IMR-90 (cell line): ENCODE measurements around the gene SLC25A15. TPM values are rescaled to one million over a fixed set of nuclear protein-coding genes. Genes with fewer than 3 reads are reported as not detected.

Source experiments
- ATAC-seq: fragments of 200-7000 bp; cut with Tn5 transposase; 2 replicates; pipeline ENCODE4 v1.9.1; 2020; ENCODE audit warnings: low read depth, mild to moderate bottlenecking, moderate library complexity
- BruUV-seq: library from RNA; stranded (reverse); fragments of 400-500 nt; replicated peaks from 2 replicates; lab custom pipeline; 2021; lab: Mats Ljungman, UMichigan
- CTCF ChIA-PET: fragments of 300-600 bp; formaldehyde crosslinking; extraction: SDS; loops from one replicate; lab custom pipeline; 2021; ENCODE audit warnings: antibody characterized with exemption; lab: Yijun Ruan, JAX
- POLR2A ChIA-PET: fragments of 300-600 bp; sonication (Branson Sonifier 250); formaldehyde crosslinking; loops from one replicate; lab custom pipeline; 2022; ENCODE audit warnings: antibody characterized with exemption; ENCODE audit not compliant: unreplicated experiment; lab: Charles Lee
- DNase-seq: peaks from one replicate; pipeline ENCODE4 v3.0.0; 2013
- H2AFZ ChIP-seq: replicated peaks from 2 replicates; pipeline ENCODE3; 2013; ENCODE audit warnings: low read length, mild to moderate bottlenecking; ENCODE audit not compliant: poor library complexity
- H2AK5ac ChIP-seq: 2 replicates; pipeline ENCODE4 v1.6.1; 2013; ENCODE audit warnings: low read depth, low read length, inconsistent platforms
- H2AK9ac ChIP-seq: replicated peaks from 2 replicates; pipeline ENCODE3; 2013; ENCODE audit warnings: mild to moderate bottlenecking, low read depth, low read length, moderate library complexity; ENCODE audit not compliant: poor library complexity
- H2BK120ac ChIP-seq: 2 replicates; pipeline ENCODE4 v1.6.1; 2013; ENCODE audit warnings: low read depth, low read length, inconsistent platforms
- H2BK15ac ChIP-seq: 3 replicates; pipeline ENCODE4 v1.6.1; 2013; ENCODE audit warnings: low read depth, low read length, inconsistent platforms
- H2BK20ac ChIP-seq: 2 replicates; pipeline ENCODE4 v1.6.1; 2013; ENCODE audit warnings: low read depth, mild to moderate bottlenecking, inconsistent platforms, low read length, moderate library complexity
- H2BK5ac ChIP-seq: 2 replicates; pipeline ENCODE4 v1.6.1; 2013; ENCODE audit warnings: mild to moderate bottlenecking, low read depth, low read length, inconsistent platforms; ENCODE audit not compliant: poor library complexity, severe bottlenecking
- H3K14ac ChIP-seq: replicated peaks from 2 replicates; pipeline ENCODE4 v1.6.1; 2013; ENCODE audit warnings: low read depth, low read length, inconsistent platforms
- H3K18ac ChIP-seq: 2 replicates; pipeline ENCODE4 v1.6.1; 2013; ENCODE audit warnings: low read depth, low read length, control low read depth
- H3K23ac ChIP-seq: 2 replicates; pipeline ENCODE4 v1.6.1; 2013; ENCODE audit warnings: low read depth, low read length, inconsistent platforms
- H3K27ac ChIP-seq: 2 replicates; pipeline ENCODE4 v1.5.1; 2013; ENCODE audit warnings: mild to moderate bottlenecking, control low read depth, low read length; ENCODE audit not compliant: insufficient read depth
- H3K27me3 ChIP-seq: 2 replicates; pipeline ENCODE4 v1.6.1; 2013; ENCODE audit warnings: low read length; ENCODE audit not compliant: control insufficient read depth, insufficient read depth
- H3K36me3 ChIP-seq: 2 replicates; pipeline ENCODE4 v1.6.1; 2013; ENCODE audit warnings: low read length, mixed read lengths; ENCODE audit not compliant: control insufficient read depth, insufficient read depth
- H3K4ac ChIP-seq: 2 replicates; pipeline ENCODE4 v1.6.1; 2013; ENCODE audit warnings: low read depth, low read length, inconsistent platforms
- H3K4me1 ChIP-seq: 2 replicates; pipeline ENCODE4 v1.6.1; 2013; ENCODE audit warnings: low read length, mixed read lengths; ENCODE audit not compliant: control insufficient read depth, insufficient read depth
- H3K4me2 ChIP-seq: 2 replicates; pipeline ENCODE4 v1.6.1; 2013; ENCODE audit warnings: low read depth, mild to moderate bottlenecking, control low read depth, low read length, moderate library complexity
- H3K4me3 ChIP-seq: 2 replicates; pipeline ENCODE4 v1.5.1; 2013; ENCODE audit warnings: low read depth, mild to moderate bottlenecking, control low read depth, low read length, moderate library complexity; ENCODE audit not compliant: insufficient read depth
- H3K56ac ChIP-seq: 2 replicates; pipeline ENCODE4 v1.6.1; 2013; ENCODE audit warnings: low read length, inconsistent platforms; ENCODE audit not compliant: insufficient read depth; ENCODE audit errors: extremely low read depth
- H3K79me1 ChIP-seq, 2 experiments: 2 replicates each; pipeline ENCODE4 v1.6.1; 2013; ENCODE audit warnings: low read length in 2 of 2, inconsistent platforms in 1 of 2, low read depth in 1 of 2
- H3K9ac ChIP-seq: 2 replicates; pipeline ENCODE4 v1.6.1; 2013; ENCODE audit warnings: low read depth, low read length, control low read depth
- H3K9me1 ChIP-seq: 2 replicates; pipeline ENCODE4 v1.6.1; 2013; ENCODE audit warnings: low read length, inconsistent platforms; ENCODE audit not compliant: insufficient read depth
- H3K9me3 ChIP-seq: 2 replicates; pipeline ENCODE4 v1.6.1; 2013; ENCODE audit warnings: low read length; ENCODE audit not compliant: control insufficient read depth, insufficient read depth
- H4K20me1 ChIP-seq: 2 replicates; pipeline ENCODE4 v1.6.1; 2013; ENCODE audit warnings: low read length, inconsistent platforms; ENCODE audit not compliant: insufficient read depth
- H4K5ac ChIP-seq: 2 replicates; pipeline ENCODE4 v1.6.1; 2013; ENCODE audit warnings: mild to moderate bottlenecking, low read depth, low read length, control low read depth
- H4K8ac ChIP-seq, 2 experiments: 2 replicates each; pipeline ENCODE4 v1.6.1; 2013; ENCODE audit warnings: low read depth in 2 of 2, low read length in 2 of 2, control low read depth in 1 of 2, inconsistent platforms in 1 of 2
- H4K91ac ChIP-seq: 2 replicates; pipeline ENCODE4 v1.6.1; 2013; ENCODE audit warnings: low read depth, low read length, inconsistent platforms; ENCODE audit not compliant: insufficient read depth
- CHD1 ChIP-seq: IDR thresholded peaks from 2 replicates; pipeline ENCODE4 v1.6.1; 2012; ENCODE audit warnings: low read depth, low read length, improper control_type of control experiment
- FOS ChIP-seq: fragments of 150-350 bp; IDR thresholded peaks from 2 replicates; pipeline ENCODE4 v1.6.1; 2016; ENCODE audit warnings: low read depth, low read length
- MAZ ChIP-seq: IDR thresholded peaks from 2 replicates; pipeline ENCODE4 v1.6.1; 2012; ENCODE audit warnings: low read depth, mild to moderate bottlenecking, low read length, improper control_type of control experiment, moderate library complexity, borderline replicate concordance
- NFE2L2 ChIP-seq: fragments of 150-350 bp; IDR thresholded peaks from 2 replicates; pipeline ENCODE4 v1.6.1; 2016; ENCODE audit warnings: low read depth, mild to moderate bottlenecking, low read length
- SMC3 ChIP-seq: fragments of 150-350 bp; IDR thresholded peaks from 2 replicates; pipeline ENCODE4 v1.6.1; 2016; ENCODE audit warnings: low read depth, mild to moderate bottlenecking, antibody characterized with exemption, low read length, moderate library complexity
- USF2 ChIP-seq: fragments of 150-350 bp; IDR thresholded peaks from 2 replicates; pipeline ENCODE4 v1.6.1; 2017; ENCODE audit warnings: mild to moderate bottlenecking, antibody characterized with exemption, low read length, low read depth
- WGBS, 2 experiments: methylation state at CpG; one replicate each; pipeline versions ENCODE4 v1.1.5 to v1.1.7; 2013; ENCODE audit warnings: missing lambda C conversion rate in 2 of 2; ENCODE audit not compliant: insufficient read length in 1 of 2; ENCODE audit errors: extremely low coverage in 2 of 2; 5-methylcytosine and 5-hydroxymethylcytosine counted together
- dilution Hi-C: fragments of 300-500 bp; cut with HindIII; formaldehyde crosslinking; loops from one replicate; pipeline ENCODE4 v1.14.3; 2018; ENCODE audit warnings: low sequenced_read_pairs; ENCODE audit not compliant: unreplicated experiment
- in situ Hi-C: fragments of 300-500 bp; cut with MboI; formaldehyde crosslinking; loops from 3 replicates; pipeline ENCODE4 v1.14.3; 2019; ENCODE audit warnings: low sequenced_read_pairs, inconsistent platforms, mixed read lengths
- intact Hi-C: fragments of 100-400 bp; cut with micrococcal nuclease; formaldehyde crosslinking; loops from 2 replicates; pipeline ENCODE4 v1.10.0; 2022
- polyA plus RNA-seq, 3 experiments: library from polyadenylated mRNA; depleted of rRNA; stranded (reverse); fragments of >200 nt; gene quantifications; 2 replicates each; pipeline ENCODE4 v1.2.3, GENCODE V29; 2012; ENCODE audit warnings: low replicate concordance in 1 of 3
- total RNA-seq: library from RNA; depleted of rRNA; stranded (reverse); fragments of >200 nt; gene quantifications from 2 replicates; pipeline ENCODE4 v1.2.3, GENCODE V29; 2012

The SLC25A15 gene
- total and polyA plus RNA-seq, 2 of the 4 experiments (the other 2 are of a cell fraction), result 5.4 to 13.3 TPM

- peak; percentile 31 for DNase-seq
- POLR2A ChIA-PET, result no interaction called here
- BruUV-seq, result no TSS peak
These were observed 25.4 kb downstream of the SLC25A15 start for GRCh38 chr13:40814803-40815202.

More at GRCh38 chr13:40814803-40815202, 25.4 kb downstream of the SLC25A15 start:
- dilution Hi-C loops, result no loop called here
- no peak overlapping the region for H4K5ac ChIP-seq
- no peak overlapping the region for H2BK15ac ChIP-seq
- H2AFZ ChIP-seq, result no peak overlapping the region
- H2BK20ac ChIP-seq, result no peak overlapping the region
- H3K56ac ChIP-seq, result no peak overlapping the region
- no peak overlapping the region for H3K4ac ChIP-seq
- no peak overlapping the region for H2AK5ac ChIP-seq
- in situ Hi-C loops, result no loop called here
- H4K91ac ChIP-seq, result no peak overlapping the region
- H3K79me1 ChIP-seq, result no peaks in the 10 kb centered on the region
- H3K9ac ChIP-seq, result no peak overlapping the region
- no peaks in the 10 kb centered on the region for H3K9me1 ChIP-seq
- H3K27ac ChIP-seq, result no peak overlapping the region
- H3K4me2 ChIP-seq, result no peak overlapping the region
- H3K14ac ChIP-seq, result no peak overlapping the region
- no CpG with 5 or more reads among the region's 2 CpGs for WGBS, 2 experiments
- no peaks in the 10 kb centered on the region for H3K9me3 ChIP-seq
- no peak overlapping the region for H2AK9ac ChIP-seq
- no peak overlapping the region for H3K23ac ChIP-seq
- TF ChIP-seq NFE2L2 (no peak), USF2 (no peak), SMC3 (no peak), FOS (no peak), CHD1 (no peak), MAZ (no peak)
- H3K4me3 ChIP-seq, result no peak overlapping the region
- H3K4me1 ChIP-seq, result peaks cover 2% of the 10 kb centered on the region; the same call in 1 of the 2 replicates
- H4K20me1 ChIP-seq, result no peaks in the 10 kb centered on the region
- no peak overlapping the region for H2BK120ac ChIP-seq
- peaks cover 9% of the 10 kb centered on the region for H3K36me3 ChIP-seq
- no peak overlapping the region for H2BK5ac ChIP-seq
- H3K18ac ChIP-seq, result no peak overlapping the region
- CTCF ChIA-PET, result interaction anchor here (0.6 to 1.6 kb wide), 7 partner anchors 17 to 515 kb away, joined by 3 to 8 read pairs (median 3); partner anchors contain the start of gene SLC25A15
- peak; percentile 60 for ATAC-seq
- intact Hi-C loops, result no loop called here
- no peaks in the 10 kb centered on the region for H3K27me3 ChIP-seq
- no peak overlapping the region for H4K8ac ChIP-seq
